Activated naive CD8-positive, alpha-beta T cell treated with anti-CD3 and anti-CD28 coated beads, Interleukin-2, amount 10 ng/mL, durations not matched to agents 7 days and 5 days (primary cell): ENCODE results near the gene MGAT1. TPM values are rescaled to one million over a fixed set of nuclear protein-coding genes. Genes with fewer than 3 reads are reported as not detected.
"Not testable (repeated sequence)": the region's sequence is repeated elsewhere in the genome, so short reads cannot be mapped to it uniquely, and the experiment has no call there.

Experiments used
- ATAC-seq: fragments of 150-1000 bp; cut with Tn5 transposase; one replicate; pipeline ENCODE4 v1.10.0; 2021; ENCODE audit warnings: low read depth, moderate library complexity
- POLR2A ChIA-PET: fragments of 350-600 bp; sonication (Branson Sonifier 250); formaldehyde crosslinking; loops from one replicate; lab custom pipeline; 2021; ENCODE audit warnings: antibody characterized with exemption; lab: Charles Lee
- DNase-seq: peaks from one replicate; pipeline ENCODE4 v3.0.0; 2021
- H3K27ac Mint-ChIP-seq: one replicate; pipeline ENCODE4 v1.8.0; 2022; ENCODE audit warnings: mild to moderate bottlenecking, mixed read lengths
- H3K27me3 Mint-ChIP-seq: one replicate; pipeline ENCODE4 v1.8.0; 2022; ENCODE audit warnings: mild to moderate bottlenecking, moderate library complexity, mixed read lengths
- H3K36me3 Mint-ChIP-seq: one replicate; pipeline ENCODE4 v1.8.0; 2021; ENCODE audit warnings: mild to moderate bottlenecking, mixed read lengths
- H3K4me1 Mint-ChIP-seq: one replicate; pipeline ENCODE4 v1.8.0; 2021; ENCODE audit warnings: mixed read lengths
- H3K4me3 Mint-ChIP-seq: one replicate; pipeline ENCODE4 v1.8.0; 2022; ENCODE audit warnings: mild to moderate bottlenecking, moderate library complexity, mixed read lengths
- H3K9me3 Mint-ChIP-seq: one replicate; pipeline ENCODE4 v1.8.0; 2021; ENCODE audit warnings: mixed read lengths
- total RNA-seq, 2 experiments: library from RNA; stranded (reverse); gene quantifications; one replicate each; pipeline ENCODE4 v1.2.3, GENCODE V29; 2021

MGAT1 gene
- total RNA-seq, 2 experiments from 2014 or later, result 177 to 186 TPM

- H3K4me3 Mint-ChIP-seq, result no peak overlapping the region
- DNase-seq (no peak), ATAC-seq (no peak)
- POLR2A ChIA-PET, result interaction anchor here (1.0 kb wide), 1 partner anchor 16 kb away, joined by 3 read pairs; no protein-coding TSS in a partner anchor
- H3K36me3 Mint-ChIP-seq, result peaks cover 6% of the 10 kb centered on the region
- H3K4me1 Mint-ChIP-seq, result peaks cover 24% of the 10 kb centered on the region
- peak overlapping the region; percentile 53 for H3K27ac Mint-ChIP-seq
- H3K27me3 Mint-ChIP-seq, result peaks cover 2% of the 10 kb centered on the region
- no peaks in the 10 kb centered on the region for H3K9me3 Mint-ChIP-seq
These were observed 17.4 kb downstream of the MGAT1 start for GRCh38 chr5:180785121-180785781.

DNA sequence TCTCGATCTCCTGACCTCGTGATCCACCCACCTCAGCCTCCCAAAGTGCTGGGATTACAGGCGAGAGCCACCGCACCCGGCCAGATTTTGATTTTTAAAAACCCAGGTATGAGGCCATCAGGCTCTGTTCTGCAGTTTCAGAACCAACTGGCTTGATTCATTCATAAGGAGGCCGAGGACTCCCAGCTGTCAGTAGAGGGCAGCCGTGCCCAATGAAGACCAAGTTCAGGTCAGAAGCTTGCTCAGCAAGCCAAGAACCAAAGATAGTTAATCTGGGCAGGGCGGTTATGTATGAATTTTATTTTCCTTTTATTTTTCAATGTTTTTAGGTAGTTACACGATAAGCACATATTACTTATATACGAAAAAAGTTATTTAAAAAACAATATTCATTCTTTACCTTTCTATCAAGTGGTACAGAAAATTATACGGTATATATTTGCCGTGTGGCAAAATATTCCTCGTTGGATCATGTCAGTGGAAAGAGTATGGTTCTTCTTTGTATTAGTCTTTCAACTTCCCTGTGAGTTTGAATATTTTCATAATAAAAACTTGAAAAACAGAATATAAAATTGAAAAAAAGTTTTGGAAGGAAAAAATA lies 18.0 kb downstream of the MGAT1 start:
- POLR2A ChIA-PET, result no interaction called here
- Mint-ChIP-seq H3K4me1 (peaks cover 23% of the 10 kb centered on the region), H3K27ac (no peak overlapping the region), H3K4me3 (no peak overlapping the region), H3K9me3 (no peaks in the 10 kb centered on the region), H3K27me3 (peaks cover 2% of the 10 kb centered on the region), H3K36me3 (peaks cover 2% of the 10 kb centered on the region)
- DNase-seq, result peak; percentile 61
- no peak for ATAC-seq

GRCh38 chr5:180783340-180784052 lies 19.1 kb downstream of the MGAT1 start:
- DNase-seq (no peak), ATAC-seq (no peak)
- POLR2A ChIA-PET, result no interaction called here
- H3K4me1 Mint-ChIP-seq, result peaks cover 23% of the 10 kb centered on the region
- no peak overlapping the region for H3K27ac Mint-ChIP-seq
- H3K27me3 Mint-ChIP-seq, result peaks cover 2% of the 10 kb centered on the region
- no peaks in the 10 kb centered on the region for H3K9me3 Mint-ChIP-seq
- peaks cover 1% of the 10 kb centered on the region for H3K36me3 Mint-ChIP-seq
- no peak overlapping the region for H3K4me3 Mint-ChIP-seq

DNA sequence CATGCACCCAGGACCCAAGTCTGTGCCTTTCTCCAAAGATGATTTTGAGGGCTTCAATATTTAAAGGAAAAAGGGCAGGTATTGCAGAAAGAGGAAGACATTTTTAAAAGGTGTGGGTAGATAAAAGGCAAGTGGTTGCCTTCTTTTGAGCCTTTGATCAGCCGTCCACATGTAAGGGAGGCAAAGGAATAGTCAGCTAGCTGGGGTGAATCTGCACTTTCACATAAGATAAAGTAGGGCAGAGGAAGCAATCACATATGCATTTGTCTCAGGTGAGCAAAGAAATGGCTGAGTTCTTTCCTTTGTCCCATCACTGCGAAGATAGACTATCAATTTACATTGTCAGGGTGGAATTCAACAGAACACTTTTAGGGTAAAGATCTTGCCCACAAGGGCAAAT lies 19.9 kb downstream of the MGAT1 start:
- POLR2A ChIA-PET, result no interaction called here
- ATAC-seq, result peak; percentile 23
- Mint-ChIP-seq H3K4me3 (no peak overlapping the region), H3K27me3 (peaks cover 2% of the 10 kb centered on the region), H3K27ac (no peak overlapping the region), H3K4me1 (peaks cover 21% of the 10 kb centered on the region), H3K36me3 (peaks cover under 1% of the 10 kb centered on the region), H3K9me3 (no peaks in the 10 kb centered on the region)
- DNase-seq, result no peak

- POLR2A ChIA-PET, H3K9me3 Mint-ChIP-seq, H3K27me3 Mint-ChIP-seq, H3K36me3 Mint-ChIP-seq, H3K4me3 Mint-ChIP-seq, ATAC-seq, DNase-seq: not testable (repeated sequence)
- Mint-ChIP-seq H3K27ac (peak overlapping the region; percentile 30), H3K4me1 (peaks cover 17% of the 10 kb centered on the region)
These were observed 20.7 kb downstream of the MGAT1 start for GRCh38 chr5:180781900-180782326.

DNA sequence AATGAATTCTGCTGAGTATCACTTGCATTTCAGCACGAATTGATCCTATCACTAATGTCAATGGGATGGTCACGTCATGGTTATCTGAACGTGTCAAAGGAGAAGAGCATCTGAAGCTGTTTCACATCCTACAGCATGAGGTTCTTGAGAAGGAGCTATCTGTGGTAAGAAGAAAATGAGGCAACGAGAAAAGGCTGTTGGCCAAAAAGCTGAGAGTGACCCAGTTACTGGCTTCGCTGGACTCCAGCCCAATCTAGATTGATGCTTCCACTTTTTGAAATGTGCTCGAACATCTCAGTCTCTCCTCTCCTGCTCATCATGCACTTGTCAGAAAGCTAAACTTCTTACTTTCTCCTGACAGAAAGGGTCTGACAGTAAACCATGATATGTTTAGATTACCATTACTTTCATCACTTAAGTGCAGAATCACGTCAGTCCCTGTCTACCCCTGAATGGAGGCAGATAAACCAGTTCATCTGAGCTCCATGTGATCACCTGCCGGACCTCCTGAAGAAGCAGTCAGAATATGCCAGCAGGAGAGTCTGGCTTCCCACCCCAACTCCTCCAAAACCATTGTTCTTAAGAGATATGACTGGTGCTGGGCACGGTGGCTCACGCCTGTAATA lies 22.5 kb downstream of the MGAT1 start:
- ATAC-seq (no peak), DNase-seq (no peak)
- Mint-ChIP-seq H3K36me3 (no peaks in the 10 kb centered on the region), H3K27me3 (peaks cover 2% of the 10 kb centered on the region), H3K4me3 (no peak overlapping the region), H3K4me1 (peaks cover 7% of the 10 kb centered on the region), H3K9me3 (no peaks in the 10 kb centered on the region), H3K27ac (no peak overlapping the region)
- POLR2A ChIA-PET, result no interaction called here

GRCh38 chr5:180777475-180777874 lies 25.1 kb downstream of the MGAT1 start:
- Mint-ChIP-seq H3K4me1 (no peaks in the 10 kb centered on the region), H3K27me3 (peaks cover 6% of the 10 kb centered on the region), H3K9me3 (peaks cover 5% of the 10 kb centered on the region), H3K4me3 (no peak overlapping the region), H3K27ac (no peak overlapping the region), H3K36me3 (no peaks in the 10 kb centered on the region)
- POLR2A ChIA-PET, result no interaction called here
- ATAC-seq (no peak), DNase-seq (no peak)

- DNase-seq (no peak), ATAC-seq (no peak)
- Mint-ChIP-seq H3K9me3 (peaks cover 8% of the 10 kb centered on the region), H3K36me3 (no peaks in the 10 kb centered on the region), H3K4me1 (no peaks in the 10 kb centered on the region), H3K27ac (no peak overlapping the region), H3K27me3 (peaks cover 4% of the 10 kb centered on the region), H3K4me3 (no peak overlapping the region)
- POLR2A ChIA-PET, result no interaction called here
These were observed 26.2 kb downstream of the MGAT1 start for GRCh38 chr5:180776376-180776775.

- DNase-seq (no peak), ATAC-seq (no peak)
- Mint-ChIP-seq H3K36me3 (no peaks in the 10 kb centered on the region), H3K4me3 (no peak overlapping the region), H3K9me3 (peaks cover 8% of the 10 kb centered on the region), H3K27me3 (peaks cover 4% of the 10 kb centered on the region), H3K4me1 (no peaks in the 10 kb centered on the region), H3K27ac (no peak overlapping the region)
- POLR2A ChIA-PET, result no interaction called here
These were observed 27.0 kb downstream of the MGAT1 start for GRCh38 chr5:180775624-180776023.

GRCh38 chr5:180771839-180772238 lies 30.8 kb downstream of the MGAT1 start:
- H3K4me1 Mint-ChIP-seq, result no peaks in the 10 kb centered on the region
- POLR2A ChIA-PET, result no interaction called here

DNA sequence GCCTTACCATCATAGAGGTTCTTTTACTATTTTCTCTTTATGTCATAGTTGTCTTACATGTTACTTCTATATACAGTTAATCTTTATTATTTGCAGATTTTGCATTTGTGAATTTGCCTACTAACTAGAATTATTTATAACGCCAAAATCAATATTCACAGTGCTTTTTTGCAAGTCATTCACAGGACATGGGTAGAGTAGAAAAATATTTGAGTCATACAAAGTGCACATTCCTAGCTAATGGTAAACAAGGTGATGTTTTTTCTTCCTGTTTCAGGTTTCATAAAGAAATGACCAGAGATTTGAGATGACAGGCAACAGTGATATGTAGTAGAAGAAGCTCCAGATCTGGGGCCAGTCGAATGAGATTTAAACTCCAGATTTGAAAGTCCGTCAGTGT lies 32.8 kb downstream of the MGAT1 start:
- H3K4me3 Mint-ChIP-seq, result no peak overlapping the region
- peaks cover 1% of the 10 kb centered on the region for H3K36me3 Mint-ChIP-seq
- H3K4me1 Mint-ChIP-seq, result no peaks in the 10 kb centered on the region
- H3K27ac Mint-ChIP-seq, result no peak overlapping the region
- ATAC-seq (no peak), DNase-seq (no peak)
- POLR2A ChIA-PET, result no interaction called here
- H3K9me3 Mint-ChIP-seq, result peaks cover 8% of the 10 kb centered on the region
- H3K27me3 Mint-ChIP-seq, result peaks cover 12% of the 10 kb centered on the region

More at GRCh38 chr5:180771839-180772238, 30.8 kb downstream of the MGAT1 start:
- peaks cover 8% of the 10 kb centered on the region for H3K9me3 Mint-ChIP-seq
- no peak for ATAC-seq
- no peak overlapping the region for H3K27ac Mint-ChIP-seq
- no peak for DNase-seq
- H3K4me3 Mint-ChIP-seq, result no peak overlapping the region
- peaks cover 4% of the 10 kb centered on the region for H3K27me3 Mint-ChIP-seq
- H3K36me3 Mint-ChIP-seq, result no peaks in the 10 kb centered on the region

- DNase-seq (no peak), ATAC-seq (no peak)
- no peak overlapping the region for H3K27ac Mint-ChIP-seq
- POLR2A ChIA-PET, result no interaction called here
- H3K4me1 Mint-ChIP-seq, result no peaks in the 10 kb centered on the region
- peaks cover 14% of the 10 kb centered on the region for H3K27me3 Mint-ChIP-seq
- peaks cover 2% of the 10 kb centered on the region for H3K36me3 Mint-ChIP-seq
- no peak overlapping the region for H3K4me3 Mint-ChIP-seq
- H3K9me3 Mint-ChIP-seq, result peaks cover 24% of the 10 kb centered on the region
These were observed 47.0 kb downstream of the MGAT1 start for GRCh38 chr5:180755601-180756000.

- ATAC-seq (no peak), DNase-seq (no peak)
- Mint-ChIP-seq H3K27me3 (peaks cover 10% of the 10 kb centered on the region), H3K36me3 (no peaks in the 10 kb centered on the region), H3K9me3 (no peaks in the 10 kb centered on the region), H3K27ac (no peak overlapping the region), H3K4me3 (no peak overlapping the region), H3K4me1 (no peaks in the 10 kb centered on the region)
- POLR2A ChIA-PET, result no interaction called here
These were observed 58.4 kb downstream of the MGAT1 start for GRCh38 chr5:180744253-180744652.
